ENCODE data around the gene ZFYVE28.

DNA sequence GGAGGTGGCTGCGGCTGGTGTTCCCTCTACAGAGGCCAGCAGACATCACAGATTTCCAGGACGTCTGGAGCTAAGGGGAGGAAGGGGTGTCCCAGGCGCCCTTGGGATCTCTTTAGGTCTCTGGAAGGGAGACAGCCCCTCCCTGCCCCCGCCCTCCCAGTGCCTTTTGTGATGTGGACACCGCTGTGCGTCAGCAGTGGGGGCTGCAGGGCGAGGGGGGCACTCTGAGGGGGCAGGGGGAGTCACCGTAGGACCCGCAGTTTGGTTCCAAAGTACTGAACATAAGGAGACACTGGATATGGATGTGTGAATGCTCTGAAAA is 130.9 kb downstream of the ZFYVE28 start:
- TF ChIP-seq, protein P1, sequence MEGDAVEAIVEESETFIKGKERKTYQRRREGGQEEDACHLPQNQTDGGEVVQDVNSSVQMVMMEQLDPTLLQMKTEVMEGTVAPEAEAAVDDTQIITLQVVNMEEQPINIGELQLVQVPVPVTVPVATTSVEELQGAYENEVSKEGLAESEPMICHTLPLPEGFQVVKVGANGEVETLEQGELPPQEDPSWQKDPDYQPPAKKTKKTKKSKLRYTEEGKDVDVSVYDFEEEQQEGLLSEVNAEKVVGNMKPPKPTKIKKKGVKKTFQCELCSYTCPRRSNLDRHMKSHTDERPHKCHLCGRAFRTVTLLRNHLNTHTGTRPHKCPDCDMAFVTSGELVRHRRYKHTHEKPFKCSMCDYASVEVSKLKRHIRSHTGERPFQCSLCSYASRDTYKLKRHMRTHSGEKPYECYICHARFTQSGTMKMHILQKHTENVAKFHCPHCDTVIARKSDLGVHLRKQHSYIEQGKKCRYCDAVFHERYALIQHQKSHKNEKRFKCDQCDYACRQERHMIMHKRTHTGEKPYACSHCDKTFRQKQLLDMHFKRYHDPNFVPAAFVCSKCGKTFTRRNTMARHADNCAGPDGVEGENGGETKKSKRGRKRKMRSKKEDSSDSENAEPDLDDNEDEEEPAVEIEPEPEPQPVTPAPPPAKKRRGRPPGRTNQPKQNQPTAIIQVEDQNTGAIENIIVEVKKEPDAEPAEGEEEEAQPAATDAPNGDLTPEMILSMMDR (IDR thresholded peaks at IDR 0.05; ENCODE audit: insufficient read depth, low read length, poor library complexity, severe bottlenecking) = no peak
- no peak for TF ChIP-seq EZH2phosphoT487 (conservative IDR thresholded peaks at IDR 0.05; ENCODE audit: low read length)

All from SU-DHL-6 (cell line).